H1 (cell line): ENCODE data around the gene TFCP2L1. TPM values are rescaled to one million over a fixed set of nuclear protein-coding genes. Genes with fewer than 3 reads are reported as not detected.

Experiments used
- ASH2L ChIP-seq: fragments of 200-600, 300-600 bp; sonication (generic); IDR thresholded peaks from one replicate; pipeline ENCODE4 v1.7.1; 2017; ENCODE audit warnings: low read length
- CBX5 ChIP-seq: fragments of 300-800, 300-1000 bp; sonication (generic); IDR thresholded peaks from 2 replicates; pipeline ENCODE4 v1.7.1; 2016; ENCODE audit warnings: antibody characterized with exemption, low read length, low read depth
- CHD7 ChIP-seq: fragments of 300-600 bp; sonication (generic); IDR thresholded peaks from 2 replicates; pipeline ENCODE4 v1.7.1; 2012; ENCODE audit warnings: low read length, moderate library complexity, mild to moderate bottlenecking, inconsistent platforms; ENCODE audit not compliant: insufficient replicate concordance
- CTCF ChIP-seq, 3 experiments: IDR thresholded peaks; 1 replicate in 2 of 3; 2 replicates in 1 of 3; pipeline versions ENCODE4 v1.5.1 to v1.6.1; 2011; ENCODE audit warnings: low read length in 3 of 3, mild to moderate bottlenecking in 3 of 3, inconsistent platforms in 2 of 3, low read depth in 1 of 3, moderate library complexity in 1 of 3; ENCODE audit not compliant: insufficient read depth in 1 of 3; ENCODE audit errors: control extremely low read depth in 1 of 3
- HDAC6 ChIP-seq: IDR thresholded peaks from one replicate; pipeline ENCODE4 v1.7.1; 2012; ENCODE audit warnings: low read depth, mild to moderate bottlenecking, inconsistent platforms, low read length, moderate library complexity
- RNF2 ChIP-seq: fragments of 200-900, 300-1000 bp; sonication (generic); IDR thresholded peaks from 2 replicates; pipeline ENCODE4 v1.7.1; 2016; ENCODE audit warnings: borderline replicate concordance, low read depth, mild to moderate bottlenecking, antibody characterized with exemption, low read length; ENCODE audit not compliant: poor library complexity, severe bottlenecking; ENCODE audit errors: missing control alignments
- TAF7 ChIP-seq: optimal IDR thresholded peaks from 2 replicates; pipeline ENCODE3; 2011; ENCODE audit warnings: low read depth, mild to moderate bottlenecking, inconsistent platforms, low read length, moderate library complexity, borderline replicate concordance
- TEAD4 ChIP-seq: IDR thresholded peaks from 2 replicates; pipeline ENCODE4 v1.6.1; 2012; ENCODE audit warnings: low read depth, low read length, inconsistent platforms, mixed read lengths
- polyA plus RNA-seq, 7 experiments: library from polyadenylated mRNA; depleted of rRNA in 3 of 7; stranded (reverse) in 5 of 7; unstranded in 2 of 7; fragments of >200 nt in 5 of 7; fragments of 200-250 nt in 2 of 7; gene quantifications; 1 replicate in 5 of 7; 2 replicates in 1 of 7; 4 replicates in 1 of 7; pipeline versions ENCODE4 v1.2.1 to v1.2.3, GENCODE V29; 2011 to 2013; ENCODE audit warnings: missing spikeins in 2 of 7, mixed read lengths in 2 of 7
- total RNA-seq: library from RNA; stranded (reverse); fragmentation: NEBNext Ultra II Directional; extraction: Animal tissue kit (Norgen Biotek cat#: 25700); gene quantifications from 2 replicates; pipeline ENCODE4 v1.2.1, GENCODE V29; 2021

The TFCP2L1 gene
- total and polyA plus RNA-seq, 2 of the 8 experiments (the other 6 are each of a cell fraction or from before 2014, with no cell fraction given): 1.5 to 3.8 TPM

GRCh38 chr2:121185571-121186074 lies 99.4 kb downstream of the TFCP2L1 start (continued):
- no peak for TF ChIP-seq CHD7
- no peak for TF ChIP-seq CBX5
- TF ChIP-seq TAF7: no peak
- no peak for TF ChIP-seq CTCF (IDR thresholded peaks at IDR 0.05; ENCODE audit: control extremely low read depth in 1 of 3, insufficient read depth in 1 of 3, low read depth in 1 of 3, low read length in 3 of 3)
- TF ChIP-seq RNF2: no peak
- TF ChIP-seq HDAC6: no peak
- TF ChIP-seq ASH2L: no peak
- TF ChIP-seq TEAD4: no peak
